Mesenteric fat pad (tissue), 1 donor: ENCODE data around the gene MPPED1. TPM values are rescaled to one million over a fixed set of nuclear protein-coding genes. Genes with fewer than 3 reads are reported as not detected.

Experiments used
- DNase-seq: peaks from one replicate; pipeline ENCODE4 v3.0.0-alpha.2; 2020; ENCODE audit warnings: low spot score
- long read RNA-seq: library from polyadenylated mRNA; unstranded; transcript quantifications from one replicate; pipeline ENCODE4 v2.0.0, GENCODE V29; 2020
- total RNA-seq: library from RNA; stranded (reverse); fragmentation: NEBNext Ultra II Directional; extraction: Animal tissue kit (Norgen Biotek cat#: 25700); gene quantifications from one replicate; pipeline ENCODE4 v1.2.1, GENCODE V29; 2021
- donor health status: DM: yes; HTN: yes; CAD: no.

The MPPED1 gene, protein sequence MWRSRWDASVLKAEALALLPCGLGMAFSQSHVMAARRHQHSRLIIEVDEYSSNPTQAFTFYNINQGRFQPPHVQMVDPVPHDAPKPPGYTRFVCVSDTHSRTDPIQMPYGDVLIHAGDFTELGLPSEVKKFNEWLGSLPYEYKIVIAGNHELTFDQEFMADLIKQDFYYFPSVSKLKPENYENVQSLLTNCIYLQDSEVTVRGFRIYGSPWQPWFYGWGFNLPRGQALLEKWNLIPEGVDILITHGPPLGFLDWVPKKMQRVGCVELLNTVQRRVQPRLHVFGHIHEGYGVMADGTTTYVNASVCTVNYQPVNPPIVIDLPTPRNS
- total RNA-seq = not detected
- long read RNA-seq = 0 reads

DNA sequence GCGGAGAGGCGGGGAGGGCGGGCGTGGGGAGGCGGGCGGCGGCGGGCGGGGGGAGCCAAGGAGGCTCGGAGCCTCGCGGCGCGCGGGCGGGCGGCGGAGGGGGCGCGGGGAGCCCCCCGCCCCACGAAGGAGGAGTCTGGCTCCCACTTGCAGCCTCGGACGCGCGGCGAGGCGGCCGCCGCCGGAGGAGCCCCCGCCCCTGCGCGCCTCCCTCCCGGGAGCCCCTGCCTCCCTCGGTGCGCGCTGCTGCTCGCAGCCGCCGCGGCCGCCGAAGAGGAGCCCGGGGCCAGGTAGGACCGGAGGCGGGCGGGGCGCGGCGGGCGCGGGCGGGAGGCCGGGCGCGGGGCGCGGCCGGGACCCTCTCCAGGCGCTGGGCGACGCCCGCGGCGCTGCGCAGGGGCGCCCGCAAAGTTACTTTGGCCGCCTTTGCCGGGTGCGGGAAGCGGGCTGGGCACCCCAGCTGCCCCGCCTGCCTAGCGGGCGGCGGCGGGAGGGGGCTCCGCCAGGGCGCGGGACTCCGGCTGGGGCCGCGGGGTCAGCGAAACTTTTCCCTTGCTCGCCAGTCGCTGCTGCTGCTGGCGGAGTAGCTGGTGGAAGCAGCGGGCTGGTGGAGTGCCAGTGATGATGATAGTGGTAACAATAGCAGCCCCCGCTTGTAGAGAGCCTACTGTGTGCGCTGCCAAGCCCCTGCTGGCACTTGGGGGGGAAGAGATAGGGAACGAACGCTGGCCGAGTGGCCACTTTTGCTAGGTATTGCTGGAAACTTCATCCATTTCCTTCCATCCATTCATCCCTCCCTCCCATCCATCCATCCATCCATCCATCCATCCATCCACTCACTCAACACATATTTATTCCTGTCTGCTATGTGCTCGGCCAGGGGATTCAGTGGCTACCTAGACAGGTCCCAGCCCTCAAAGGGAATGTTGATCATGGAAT is at the start of gene MPPED1:
Gene MPPED1, plus strand, starts transcription at position 146 of the 939 bp plus-strand sequence. CDS start 12,972 bp downstream, outside the sequence.
- DNase-seq = no peak

DNA sequence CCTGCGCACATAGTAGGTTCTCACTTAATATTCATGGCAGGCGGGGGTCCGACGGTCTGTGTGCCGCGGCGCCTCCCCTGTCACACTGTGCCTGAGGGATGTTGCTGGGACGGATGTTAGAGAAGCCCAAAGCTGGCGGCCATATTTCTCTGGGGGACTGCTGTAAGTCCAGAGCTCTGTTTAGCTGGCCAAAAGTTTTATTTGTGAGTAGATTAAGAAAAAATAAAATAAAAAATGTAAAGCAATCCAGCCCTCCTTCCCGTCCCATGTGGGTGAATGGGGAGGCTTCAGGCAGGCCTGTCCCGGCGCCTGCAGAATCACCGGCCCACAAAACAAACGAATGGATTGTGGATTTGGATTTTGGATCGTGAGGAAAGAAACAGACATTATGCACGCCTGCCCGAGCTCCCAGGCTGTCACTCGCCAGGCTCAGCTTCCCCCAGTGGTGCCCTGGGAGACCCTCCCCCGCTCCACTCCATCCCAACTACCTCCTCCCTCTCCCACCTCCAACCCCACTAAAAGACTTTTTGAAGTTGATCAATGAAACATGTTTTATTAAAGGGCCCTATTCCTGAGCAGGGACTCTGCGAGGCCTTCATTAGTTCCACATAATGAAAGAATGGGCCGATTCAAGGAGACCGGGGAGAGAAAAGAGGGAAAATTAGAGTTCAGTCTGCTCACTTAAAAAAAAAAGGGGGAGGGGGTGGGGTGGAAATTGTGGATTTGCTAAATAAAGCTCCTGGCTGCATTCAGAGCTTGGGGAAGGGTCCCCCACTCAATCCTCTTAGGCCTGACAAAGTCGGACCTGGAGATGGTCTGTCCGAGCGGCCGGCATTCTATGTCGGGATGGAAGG is 48.3 kb upstream of the MPPED1 start:
- DNase-seq = no peak

DNA sequence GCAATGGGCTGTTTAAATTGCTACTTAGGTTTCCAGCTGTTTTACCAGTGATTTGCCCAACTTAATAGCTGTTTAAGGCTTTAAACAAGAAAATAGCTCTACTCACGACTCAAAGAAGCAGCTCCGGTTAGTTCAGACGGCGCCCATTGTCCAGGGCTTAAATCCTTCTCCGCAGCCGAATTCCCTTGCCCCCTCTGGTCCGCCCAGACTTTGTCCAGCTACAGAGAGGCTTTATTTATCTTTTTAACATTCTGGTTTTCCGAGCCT is 47.7 kb upstream of the MPPED1 start:
- DNase-seq = no peak

DNA sequence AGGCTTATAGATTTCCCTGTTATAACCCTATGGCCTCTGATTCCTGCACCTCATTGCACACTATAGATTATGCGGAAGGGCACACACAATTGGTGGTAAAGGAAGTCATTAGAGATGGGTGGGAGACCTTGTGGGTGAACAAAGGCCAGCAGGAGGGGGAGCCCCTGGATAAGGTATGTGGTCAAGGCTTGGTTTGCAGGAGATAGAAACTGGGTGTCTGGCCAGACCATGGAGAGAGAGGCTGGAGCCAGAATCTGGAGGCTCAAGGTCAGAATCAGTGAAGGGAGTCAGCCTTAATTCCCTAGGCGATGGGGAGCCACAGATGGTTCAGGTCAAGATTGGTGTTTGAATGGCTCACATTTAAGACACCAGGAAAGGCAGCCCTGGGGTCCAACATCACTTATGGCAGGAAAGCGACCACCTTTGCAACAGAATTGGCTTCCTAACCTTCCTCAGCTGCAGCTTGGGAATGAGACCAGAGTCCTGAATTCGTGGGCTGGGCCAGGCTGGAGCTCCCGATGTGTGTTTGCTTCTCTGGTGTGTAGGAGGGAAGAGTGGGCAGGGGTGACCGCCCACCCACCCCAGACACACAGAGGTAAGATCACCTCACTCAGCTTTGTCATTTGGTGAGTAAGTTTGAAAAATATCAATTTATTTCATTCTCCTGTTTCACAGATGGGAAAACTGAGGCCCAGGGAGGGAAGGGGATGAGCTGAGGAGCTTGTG is 45.9 kb upstream of the MPPED1 start:
- no peak for DNase-seq

DNA sequence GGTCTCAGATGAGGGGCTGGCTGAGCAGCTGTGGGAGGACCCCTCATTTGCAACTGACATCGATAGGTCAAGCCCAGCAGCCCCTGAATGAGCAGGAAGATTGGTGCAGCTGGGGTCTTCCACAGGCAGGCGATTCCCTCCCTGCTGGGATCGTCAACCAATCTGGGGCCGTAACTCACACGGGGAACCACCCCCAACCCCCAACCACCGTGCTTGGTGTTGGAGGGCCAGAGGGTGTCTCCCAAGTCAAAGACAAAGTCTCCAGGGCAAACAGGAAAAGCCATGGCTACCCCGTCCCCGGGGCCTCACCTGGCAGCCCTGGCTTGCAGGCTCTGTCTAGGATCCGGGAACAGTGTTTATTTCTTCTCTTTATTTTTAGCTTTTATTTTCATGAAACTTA is 41.8 kb upstream of the MPPED1 start:
- no peak for DNase-seq

DNA sequence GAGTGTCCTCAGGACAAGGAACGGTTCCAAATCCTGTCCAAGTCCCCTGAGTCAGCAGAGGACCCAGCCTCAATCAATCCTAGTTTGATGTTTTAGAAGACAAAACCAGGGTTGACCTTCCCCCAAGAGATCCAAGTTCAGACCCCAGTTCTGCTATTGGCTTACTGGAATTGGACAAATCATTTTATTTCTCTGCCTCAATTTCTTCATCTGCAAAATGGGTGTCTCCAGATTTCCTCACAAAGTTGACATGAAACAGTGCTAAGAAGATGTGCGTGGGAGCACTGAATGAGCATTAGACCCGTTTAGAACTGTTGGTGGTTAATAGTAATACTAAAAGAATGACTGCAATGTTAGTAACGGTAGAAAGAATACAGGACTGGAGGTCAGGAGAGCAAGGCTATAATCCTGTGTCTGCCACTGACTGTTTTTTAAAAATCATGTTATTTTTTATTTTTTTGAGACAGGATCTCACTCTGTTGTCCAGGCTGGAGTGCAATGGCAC is 35.8 kb upstream of the MPPED1 start:
- DNase-seq = no peak

DNA sequence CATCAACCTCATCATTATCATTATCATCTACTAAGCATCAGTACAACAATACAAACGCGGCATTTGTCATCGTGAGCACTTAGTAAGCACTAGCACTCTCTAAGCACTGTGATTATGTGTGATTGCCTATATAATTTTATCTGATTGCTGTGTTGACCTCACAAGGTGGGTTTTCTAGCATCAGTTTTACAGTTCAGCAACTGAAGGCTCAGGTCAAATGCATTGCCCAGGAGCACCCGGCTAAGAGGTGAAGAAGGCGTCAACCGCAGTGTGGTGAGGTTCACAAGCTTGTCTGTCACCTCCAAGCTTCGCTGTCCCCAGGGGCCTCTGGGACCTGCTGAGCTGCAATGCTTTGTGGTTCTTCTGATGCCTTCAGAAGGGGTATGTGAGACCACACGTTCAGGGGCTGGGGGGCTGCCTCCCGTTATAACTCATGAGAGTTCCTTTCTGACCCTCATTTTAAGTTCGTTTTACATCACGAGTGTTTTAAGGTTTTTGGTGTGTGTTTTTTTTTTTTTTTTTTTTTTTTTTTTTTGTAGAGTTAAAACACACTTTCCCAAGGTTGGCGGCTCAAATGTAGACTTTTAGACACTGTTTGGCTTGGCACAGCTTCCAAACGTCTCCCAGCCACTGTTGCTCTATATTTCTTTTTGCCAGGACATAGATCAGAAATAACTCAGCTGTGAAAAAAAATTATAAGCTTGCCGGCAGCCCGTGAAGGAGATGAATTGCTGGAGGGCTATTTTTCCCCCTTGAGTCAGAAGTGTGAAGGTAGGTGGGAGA is 34.9 kb upstream of the MPPED1 start:
- DNase-seq = no peak

DNA sequence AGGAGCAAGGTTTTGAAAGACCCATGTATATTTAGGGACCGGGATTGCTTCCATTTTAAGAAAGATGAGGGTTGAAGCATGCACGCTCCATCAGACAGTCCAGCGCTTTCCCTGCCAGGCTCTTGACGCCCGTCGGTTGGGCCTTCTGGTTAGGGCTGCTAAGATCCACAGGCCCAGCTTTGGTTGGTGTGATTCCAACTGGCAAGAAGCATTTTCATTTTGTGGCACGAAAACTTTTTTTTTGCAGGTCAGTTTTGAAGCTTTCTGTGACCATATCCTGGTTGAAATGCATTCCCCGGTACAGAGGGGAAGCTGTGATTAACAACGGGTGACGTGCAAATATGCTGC is 34.3 kb upstream of the MPPED1 start:
- no peak for DNase-seq

DNA sequence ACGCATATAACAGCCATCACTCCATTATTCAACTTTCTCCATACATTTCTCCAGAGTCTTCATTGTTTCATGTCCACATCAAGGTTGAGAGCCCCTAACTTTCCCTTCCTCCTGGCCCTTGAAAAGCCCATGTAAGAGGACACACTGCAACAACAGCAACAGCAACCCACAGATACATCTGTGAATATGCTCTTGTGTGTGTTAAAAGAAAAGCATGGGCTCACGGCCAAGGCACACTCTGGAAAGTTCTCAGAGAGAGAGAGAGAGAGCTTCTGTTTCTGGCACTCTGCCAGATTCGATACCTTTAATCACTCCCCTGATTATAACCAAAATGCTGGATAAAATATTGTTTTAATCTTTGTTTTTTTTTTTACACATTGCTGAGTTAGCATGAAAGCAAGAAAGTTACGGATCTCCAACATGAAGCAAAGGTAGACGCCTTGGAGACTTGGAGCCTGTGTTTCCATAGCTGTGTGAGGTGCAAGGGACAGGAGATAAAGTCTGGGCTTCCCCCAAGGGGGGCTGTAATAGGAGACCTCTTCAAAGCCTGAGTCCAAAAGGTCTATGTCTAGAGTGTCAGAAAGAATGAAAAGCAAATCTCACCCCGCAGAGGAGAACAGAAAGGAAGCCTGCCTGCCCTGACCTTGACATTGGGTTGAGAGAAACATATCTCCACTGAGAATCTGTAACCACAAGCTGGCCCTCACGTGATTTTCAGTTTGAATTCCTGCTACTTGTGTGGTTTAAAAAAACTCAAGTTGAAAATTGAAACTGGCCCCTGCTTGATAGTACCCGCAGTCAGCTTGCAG is 33.7 kb upstream of the MPPED1 start:
- DNase-seq = no peak

DNA sequence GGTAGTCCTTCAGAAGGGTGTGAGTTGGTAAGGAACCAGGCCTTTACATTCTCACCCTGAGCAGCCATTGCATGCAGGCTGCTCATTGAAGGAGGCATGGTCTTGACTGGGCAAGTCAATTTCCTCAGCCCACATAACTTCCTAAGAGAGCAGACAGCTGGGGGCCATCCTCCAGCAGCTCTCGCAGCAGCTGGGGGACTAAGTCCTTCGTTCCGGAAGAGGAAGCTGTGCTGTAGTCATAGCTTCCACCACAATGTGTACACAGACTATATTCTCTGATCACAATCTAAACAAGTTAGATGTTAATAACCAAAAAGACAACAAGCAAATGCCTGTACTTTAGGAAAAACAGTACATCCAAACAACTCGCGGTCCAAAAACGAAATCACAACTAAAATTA is 30.1 kb upstream of the MPPED1 start:
- no peak for DNase-seq

DNA sequence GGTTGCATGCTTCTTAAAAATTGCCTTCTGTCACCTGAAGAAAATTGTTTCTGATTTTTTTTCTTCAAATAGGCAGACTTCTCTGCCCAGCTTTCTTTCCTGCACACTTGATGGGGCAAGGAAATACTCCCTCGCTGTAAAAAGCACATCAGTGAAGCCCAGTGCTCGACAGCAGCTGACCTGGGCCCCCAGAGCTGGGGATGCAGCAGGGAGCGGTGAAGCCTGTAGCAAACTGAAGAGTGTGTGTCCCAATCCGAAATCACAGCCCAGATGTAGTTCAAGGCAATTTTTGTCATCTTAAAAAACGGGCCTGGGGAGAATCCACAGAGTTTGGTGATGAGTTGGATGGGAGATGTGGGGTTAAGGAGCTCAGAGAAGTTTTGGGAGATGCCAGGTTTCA is 27.0 kb upstream of the MPPED1 start:
- DNase-seq = no peak

DNA sequence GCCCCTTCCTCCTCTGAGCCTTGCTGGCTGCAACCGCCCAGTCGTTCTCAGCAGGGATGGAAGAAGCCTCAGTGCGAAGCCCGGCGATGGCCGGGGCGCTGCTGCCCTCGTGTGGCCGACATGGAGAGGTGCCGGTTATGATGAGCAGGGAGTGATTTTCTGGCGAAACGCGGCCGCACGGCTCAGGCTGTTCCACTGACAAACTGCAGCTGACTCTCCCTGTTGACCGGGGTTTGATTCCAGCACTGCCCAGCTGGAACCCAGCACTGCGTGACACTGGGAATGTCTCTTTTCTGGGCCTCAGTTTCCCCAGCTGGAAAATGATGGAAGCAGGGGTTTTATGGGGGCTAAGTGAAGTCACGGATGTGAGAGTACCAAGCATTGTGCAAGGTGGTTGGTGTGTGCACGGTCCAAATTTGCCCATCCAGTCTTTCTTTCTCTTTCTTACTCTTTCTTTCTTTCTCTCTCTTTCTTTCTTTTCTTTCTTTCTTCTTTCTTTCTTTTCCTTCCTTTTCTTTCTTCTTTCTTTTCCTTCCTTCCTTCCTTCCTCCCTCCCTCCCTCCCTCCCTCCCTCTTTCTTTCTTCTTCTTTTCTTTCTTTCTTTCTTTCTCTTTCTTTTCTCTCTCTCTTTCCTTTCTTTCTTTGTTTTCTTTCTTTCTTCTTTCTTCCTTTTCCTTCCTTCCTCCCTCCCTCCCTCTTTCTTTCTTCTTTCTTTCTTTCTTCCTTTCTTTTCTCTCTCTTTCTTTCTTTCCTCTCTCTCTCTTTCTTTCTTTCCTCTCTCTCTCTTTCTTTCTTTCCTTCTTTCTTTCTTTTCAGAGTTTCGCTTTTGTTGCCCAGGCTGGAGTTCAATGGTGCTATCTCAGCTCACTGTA is 25.8 kb upstream of the MPPED1 start:
- peak; percentile 93 for DNase-seq

DNA sequence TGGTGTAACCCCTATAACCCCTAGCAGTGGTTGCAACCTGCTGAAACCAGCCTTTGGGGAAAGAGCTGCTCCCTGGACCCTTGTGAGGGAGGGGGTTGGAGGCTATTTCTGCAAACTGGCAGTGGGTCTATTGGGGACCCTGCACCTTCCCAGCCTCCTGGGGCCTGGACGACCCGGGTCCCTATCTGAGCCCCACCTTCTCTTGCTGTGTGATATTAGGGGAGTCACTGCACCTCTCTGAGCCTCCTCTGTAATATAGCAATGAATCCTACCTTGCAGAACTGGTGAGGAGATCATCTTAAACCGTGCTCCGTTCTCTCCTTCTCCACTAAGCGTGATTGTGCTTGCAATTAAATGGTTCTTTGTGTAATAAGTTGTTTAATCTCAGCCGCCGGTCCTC is 24.0 kb upstream of the MPPED1 start:
- no peak for DNase-seq

DNA sequence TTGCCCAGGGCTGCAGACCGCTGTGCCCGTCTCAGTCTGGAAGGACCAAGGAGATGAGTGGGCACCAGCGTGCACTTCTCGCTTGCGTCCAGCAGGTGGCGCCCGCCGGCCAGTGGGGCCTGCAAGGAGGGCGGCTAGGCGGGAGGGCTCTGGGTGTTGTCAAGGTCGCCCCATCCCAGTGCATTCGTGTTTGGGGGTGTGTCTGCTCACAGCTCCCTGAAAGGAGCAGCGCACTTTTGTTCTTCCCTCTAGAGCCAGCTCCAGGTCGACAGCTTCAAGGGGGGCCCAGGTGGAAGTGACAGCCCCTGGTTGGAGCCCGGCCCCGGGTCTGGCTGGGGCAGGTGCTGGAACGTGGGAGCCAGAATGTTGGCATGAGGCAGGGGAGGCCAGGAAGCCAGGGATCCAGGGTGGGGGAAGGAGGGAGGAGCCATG is 23.4 kb upstream of the MPPED1 start:
- peak; percentile 93 for DNase-seq

DNA sequence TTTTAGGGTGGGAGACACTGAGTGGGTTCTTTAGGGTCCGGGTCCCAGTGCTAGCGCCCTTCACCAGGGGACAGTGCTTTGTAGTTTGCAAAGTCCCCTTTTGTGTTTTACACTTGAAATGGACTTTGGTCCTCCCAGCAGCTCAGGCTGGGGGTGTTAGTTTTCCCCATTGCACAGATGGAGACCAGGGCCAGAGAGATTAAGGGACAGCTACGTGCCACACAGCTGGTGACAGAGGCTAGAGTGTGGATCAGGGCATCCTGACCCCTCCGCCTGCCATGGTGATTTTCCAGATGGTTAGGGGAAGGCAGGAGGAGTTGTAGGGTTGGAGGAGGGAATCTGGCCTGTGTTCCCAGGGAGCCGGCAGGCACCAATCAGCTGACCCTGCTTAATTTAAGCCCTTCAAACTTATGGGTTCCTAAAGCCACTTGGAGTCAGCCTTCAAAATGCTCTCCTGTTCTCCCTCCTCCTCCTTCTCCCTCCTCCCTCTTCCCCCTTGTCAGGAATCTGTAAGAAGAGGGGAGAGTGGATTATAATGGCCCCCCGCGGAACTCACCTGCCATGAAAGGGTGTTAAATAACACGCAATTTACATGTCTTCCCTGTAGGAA is 22.5 kb upstream of the MPPED1 start:
- no peak for DNase-seq

DNA sequence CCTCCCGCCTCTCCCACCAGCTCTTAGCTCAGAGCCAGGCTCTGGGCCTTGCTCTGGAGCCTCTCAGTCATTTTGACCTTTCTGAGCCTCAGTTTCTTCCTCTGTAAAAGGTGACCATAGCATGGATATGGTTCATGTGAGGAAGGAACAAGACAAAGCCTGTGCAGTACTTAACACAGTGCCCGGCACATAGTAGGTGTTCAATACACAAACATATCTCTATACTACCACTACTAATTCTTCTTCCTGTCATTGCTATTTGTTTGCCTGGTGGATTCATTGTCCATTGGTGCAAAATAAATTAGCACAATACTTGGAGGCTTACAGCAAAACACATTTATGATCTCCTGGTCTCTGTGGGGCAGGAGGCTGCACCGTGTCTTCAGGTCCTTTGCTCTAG is 21.6 kb upstream of the MPPED1 start:
- DNase-seq = no peak

DNA sequence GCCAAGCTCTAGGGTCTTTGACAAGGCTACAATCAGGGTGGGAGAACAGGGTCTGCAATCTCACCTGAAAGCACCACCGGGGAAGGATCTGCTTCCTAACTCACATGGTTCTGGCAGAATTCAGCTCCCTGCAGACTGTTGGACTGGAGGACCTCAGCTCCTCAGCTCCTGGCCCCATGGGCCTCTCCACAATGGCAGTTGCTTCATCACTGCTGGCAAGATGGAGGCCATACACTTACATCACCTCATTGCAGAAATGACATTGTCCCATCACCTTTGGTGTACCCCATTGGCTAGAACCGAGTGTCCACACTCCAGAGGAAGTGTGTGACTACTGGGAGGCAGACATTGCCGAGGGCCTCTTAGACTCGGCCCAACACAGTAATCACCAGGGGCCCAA is 20.9 kb upstream of the MPPED1 start:
- no peak for DNase-seq

DNA sequence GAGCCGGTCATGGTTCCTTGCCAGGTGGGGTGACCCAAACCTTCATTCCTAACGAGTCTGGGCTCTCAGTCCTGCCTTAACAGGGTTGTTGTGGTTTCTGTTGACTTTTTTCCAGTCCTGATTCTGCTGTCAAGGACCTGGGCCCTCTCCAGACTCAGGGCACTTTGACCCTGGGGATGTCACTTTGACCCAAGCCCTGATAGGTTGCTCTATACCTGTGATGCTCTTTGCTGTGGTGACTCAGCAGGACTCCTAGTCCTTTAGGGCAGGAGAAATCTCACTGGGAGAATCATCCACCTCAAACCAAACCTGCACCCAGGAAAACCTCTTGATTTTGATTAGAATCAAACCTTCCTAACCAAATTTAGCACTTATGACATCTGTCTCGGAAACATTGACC is 20.5 kb upstream of the MPPED1 start:
- no peak for DNase-seq
